DND-41 (cell line): ENCODE measurements around the gene METTL25.
A peak's percentile ranks its signal among the peaks of the same experiment; 100 is the strongest.

ENCODE experiments used
- ATAC-seq: fragments of 200-7000 bp; cut with Tn5 transposase; 3 replicates; pipeline ENCODE4 v1.9.1; 2021; ENCODE audit warnings: low read depth; ENCODE audit not compliant: insufficient read depth
- DNase-seq: peaks from one replicate; pipeline ENCODE4 v3.0.0-alpha.2; 2020
- H2AFZ ChIP-seq: 2 replicates; pipeline ENCODE4 v1.6.0; 2012; ENCODE audit warnings: low read depth, low read length
- H3K27ac ChIP-seq: 2 replicates; pipeline ENCODE4 v1.5.1; 2012; ENCODE audit warnings: low read length, inconsistent platforms
- H3K27me3 ChIP-seq: fragments of 200-600 bp; sonication (generic); 2 replicates; pipeline ENCODE4 v1.6.0; 2012; ENCODE audit warnings: low read length, mild to moderate bottlenecking, inconsistent platforms; ENCODE audit not compliant: insufficient read depth, poor library complexity
- H3K36me3 ChIP-seq: 2 replicates; pipeline ENCODE4 v1.5.1; 2012; ENCODE audit warnings: low read length, inconsistent platforms; ENCODE audit not compliant: insufficient read depth
- H3K4me1 ChIP-seq: 2 replicates; pipeline ENCODE4 v1.5.1; 2012; ENCODE audit warnings: mild to moderate bottlenecking, low read length; ENCODE audit not compliant: insufficient read depth
- H3K4me2 ChIP-seq: 2 replicates; pipeline ENCODE4 v1.6.0; 2012; ENCODE audit warnings: mild to moderate bottlenecking, moderate library complexity, low read length, inconsistent platforms; ENCODE audit not compliant: insufficient read depth
- H3K4me3 ChIP-seq, 2 experiments: fragments of 200-600 bp in 1 of 2; shearing (Covaris generic) in 1 of 2; 2 replicates each; pipeline ENCODE4 v1.5.1; 2012 to 2016; ENCODE audit warnings: inconsistent platforms in 2 of 2, low read length in 2 of 2, mild to moderate bottlenecking in 2 of 2, low read depth in 1 of 2, moderate library complexity in 1 of 2
- H3K79me2 ChIP-seq: 2 replicates; pipeline ENCODE4 v1.6.0; 2012; ENCODE audit warnings: low read length, inconsistent platforms; ENCODE audit not compliant: insufficient read depth
- H3K9ac ChIP-seq: 2 replicates; pipeline ENCODE4 v1.6.0; 2012; ENCODE audit warnings: low read depth, mild to moderate bottlenecking, inconsistent platforms, low read length, moderate library complexity
- H3K9me3 ChIP-seq: 2 replicates; pipeline ENCODE4 v1.5.1; 2012; ENCODE audit warnings: low read length, moderate library complexity, mild to moderate bottlenecking, inconsistent platforms; ENCODE audit not compliant: insufficient read depth, severe bottlenecking
- H4K20me1 ChIP-seq: 2 replicates; pipeline ENCODE4 v1.6.0; 2012; ENCODE audit warnings: low read length; ENCODE audit not compliant: insufficient read depth
- EZH2 ChIP-seq: IDR thresholded peaks from 3 replicates; pipeline ENCODE4 v1.6.1; 2012; ENCODE audit warnings: borderline replicate concordance, low read depth, mild to moderate bottlenecking, moderate library complexity, low read length, inconsistent platforms; ENCODE audit not compliant: severe bottlenecking
- TF ChIP-seq, protein P1 (sequence below): IDR thresholded peaks from 2 replicates; pipeline ENCODE4 v1.5.1; 2012; ENCODE audit warnings: borderline replicate concordance, low read length, moderate library complexity, mild to moderate bottlenecking; ENCODE audit not compliant: poor library complexity, severe bottlenecking; ENCODE audit errors: extremely low read depth

The METTL25 gene

DNA sequence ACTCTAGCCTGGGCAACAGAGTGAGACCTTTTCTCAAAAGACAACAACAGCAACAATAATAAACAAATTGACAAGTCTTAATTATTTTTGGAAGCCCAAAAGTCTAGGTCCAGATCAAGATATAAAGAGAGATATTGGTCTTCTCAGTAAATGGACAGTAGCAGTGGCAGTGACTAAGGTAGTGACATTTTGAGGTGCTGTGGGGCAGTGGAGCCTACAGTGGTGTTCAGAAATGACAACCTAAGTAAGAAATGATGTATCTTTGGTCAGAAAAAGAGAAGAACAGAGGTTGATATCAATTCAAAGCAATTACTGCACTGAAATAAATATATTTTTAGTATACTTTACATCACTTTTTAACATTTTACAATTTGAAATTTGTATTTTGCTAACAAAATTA lies 20.7 kb downstream of the METTL25 start:
- Histone ChIP-seq H3K4me3 (no peak overlapping the region), H3K4me2 (no peak overlapping the region), H3K27me3 (no peaks in the 10 kb centered on the region), H3K27ac (no peak overlapping the region), H3K9me3 (no peaks in the 10 kb centered on the region), H4K20me1 (no peaks in the 10 kb centered on the region), H3K79me2 (no peaks in the 10 kb centered on the region), H3K9ac (no peak overlapping the region), H3K4me1 (no peaks in the 10 kb centered on the region), H3K36me3 (no peaks in the 10 kb centered on the region), H2AFZ (no peak overlapping the region)
- TF ChIP-seq EZH2: no peak
- TF ChIP-seq, protein P1, sequence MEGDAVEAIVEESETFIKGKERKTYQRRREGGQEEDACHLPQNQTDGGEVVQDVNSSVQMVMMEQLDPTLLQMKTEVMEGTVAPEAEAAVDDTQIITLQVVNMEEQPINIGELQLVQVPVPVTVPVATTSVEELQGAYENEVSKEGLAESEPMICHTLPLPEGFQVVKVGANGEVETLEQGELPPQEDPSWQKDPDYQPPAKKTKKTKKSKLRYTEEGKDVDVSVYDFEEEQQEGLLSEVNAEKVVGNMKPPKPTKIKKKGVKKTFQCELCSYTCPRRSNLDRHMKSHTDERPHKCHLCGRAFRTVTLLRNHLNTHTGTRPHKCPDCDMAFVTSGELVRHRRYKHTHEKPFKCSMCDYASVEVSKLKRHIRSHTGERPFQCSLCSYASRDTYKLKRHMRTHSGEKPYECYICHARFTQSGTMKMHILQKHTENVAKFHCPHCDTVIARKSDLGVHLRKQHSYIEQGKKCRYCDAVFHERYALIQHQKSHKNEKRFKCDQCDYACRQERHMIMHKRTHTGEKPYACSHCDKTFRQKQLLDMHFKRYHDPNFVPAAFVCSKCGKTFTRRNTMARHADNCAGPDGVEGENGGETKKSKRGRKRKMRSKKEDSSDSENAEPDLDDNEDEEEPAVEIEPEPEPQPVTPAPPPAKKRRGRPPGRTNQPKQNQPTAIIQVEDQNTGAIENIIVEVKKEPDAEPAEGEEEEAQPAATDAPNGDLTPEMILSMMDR: no peak
- DNase-seq: no peak
- ATAC-seq: no peak

DNA sequence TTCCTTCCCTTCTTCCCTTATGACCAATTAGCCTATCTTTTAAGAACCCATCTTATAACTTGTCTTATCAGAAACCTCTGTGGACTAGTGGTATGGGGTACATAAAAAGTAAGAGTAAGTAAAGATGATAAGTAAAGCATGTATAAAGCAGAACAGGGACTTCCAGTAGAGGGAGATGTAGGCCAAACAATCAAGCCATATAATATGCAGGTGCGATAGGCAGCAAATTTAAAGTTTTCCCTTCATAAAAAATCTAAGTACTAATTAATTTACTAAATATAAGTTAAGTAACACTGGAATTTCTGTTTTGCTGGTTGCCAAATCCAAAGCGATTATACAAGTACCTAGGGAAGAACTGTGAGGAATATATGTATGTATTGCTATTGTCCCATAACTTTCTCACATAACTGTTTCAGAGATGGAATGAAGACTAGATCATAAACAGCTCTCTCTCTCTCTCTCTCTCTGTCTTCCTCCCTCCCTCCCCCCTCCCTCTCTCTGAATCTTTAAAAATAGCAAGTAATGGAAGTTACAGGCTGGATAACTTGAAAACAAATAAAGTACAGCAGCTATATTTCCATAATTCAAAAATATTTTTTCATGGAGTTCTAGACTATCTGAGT lies 25.7 kb downstream of the METTL25 start:
- DNase-seq (no peak), ATAC-seq (peak; percentile 58; the same call in 1 of the 3 replicates)
- Histone ChIP-seq H3K4me1 (no peaks in the 10 kb centered on the region), H4K20me1 (no peaks in the 10 kb centered on the region), H3K36me3 (no peaks in the 10 kb centered on the region; the same call in 1 of the 2 replicates), H2AFZ (no peak overlapping the region), H3K4me2 (no peak overlapping the region), H3K27me3 (no peaks in the 10 kb centered on the region), H3K9ac (no peak overlapping the region), H3K27ac (no peak overlapping the region), H3K79me2 (no peaks in the 10 kb centered on the region), H3K9me3 (no peaks in the 10 kb centered on the region), H3K4me3 (no peak overlapping the region)
- no peak for TF ChIP-seq EZH2
- TF ChIP-seq, protein P1: peak; percentile 46

DNA sequence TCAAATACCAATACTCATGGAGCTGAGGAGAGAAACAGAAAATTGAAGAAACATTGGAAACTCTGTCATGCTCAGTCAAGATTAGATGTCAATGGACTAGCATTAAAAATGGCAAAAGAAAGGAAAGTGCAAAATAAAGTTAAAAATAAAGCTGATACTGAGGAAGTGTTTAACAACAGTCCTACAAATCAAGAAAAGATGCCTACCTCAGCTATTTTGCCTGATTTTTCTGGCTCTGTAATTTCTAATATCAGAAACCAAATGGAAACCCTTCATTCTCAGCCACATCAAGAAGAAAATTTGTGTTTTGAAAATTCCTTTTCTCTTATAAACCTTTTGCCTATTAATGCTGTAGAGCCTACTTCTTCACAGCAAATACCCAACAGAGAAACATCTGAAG lies 40.5 kb downstream of the METTL25 start:
- no peaks in the 10 kb centered on the region for H3K9me3 ChIP-seq
- DNase-seq (no peak), ATAC-seq (no peak)
- H4K20me1 ChIP-seq: no peaks in the 10 kb centered on the region
- H3K79me2 ChIP-seq: no peaks in the 10 kb centered on the region
- H3K4me2 ChIP-seq: no peak overlapping the region
- H3K27me3 ChIP-seq: no peaks in the 10 kb centered on the region
- no peak overlapping the region for H2AFZ ChIP-seq
- no peak for TF ChIP-seq EZH2
- TF ChIP-seq, protein P1: no peak
- H3K27ac ChIP-seq: no peak overlapping the region
- H3K36me3 ChIP-seq: no peaks in the 10 kb centered on the region
- H3K9ac ChIP-seq: no peak overlapping the region
- H3K4me3 ChIP-seq: no peak overlapping the region
- no peaks in the 10 kb centered on the region for H3K4me1 ChIP-seq
